ENCODE measurements around the gene CD47. TPM values are rescaled to one million over a fixed set of nuclear protein-coding genes. Genes with fewer than 3 reads are reported as not detected.

CD47 gene
- total and polyA plus RNA-seq, 2 experiments from 2014 or later = 81.7 to 101 TPM

GRCh38 chr3:108036401-108036800, 54.4 kb downstream of the CD47 start:
- H3K79me2 ChIP-seq = no peaks in the 10 kb centered on the region
- no peaks in the 10 kb centered on the region for H3K27me3 ChIP-seq
- H3K9me2 ChIP-seq (replicated peaks; ENCODE audit: insufficient read depth) = no peaks in the 10 kb centered on the region
- no peak overlapping the region for H3K4me3 ChIP-seq
- no peak for TF ChIP-seq EZH2 (IDR thresholded peaks at IDR 0.05; ENCODE audit: borderline replicate concordance)
- TF ChIP-seq CTCF (IDR thresholded peaks at IDR 0.05; ENCODE audit: poor library complexity) = no peak
- TF ChIP-seq EZH2phosphoT487 (IDR thresholded peaks at IDR 0.05; ENCODE audit: low read depth, severe bottlenecking, unreplicated experiment) = no peak
- 85% methylated on average over 1 of the region's 1 CpG for WGBS (ENCODE audit: low lambda C conversion rate, missing lambda C conversion rate)
- H3K4me2 ChIP-seq = peak overlapping the region; percentile 1
- H3K27ac ChIP-seq = no peak overlapping the region
- no peaks in the 10 kb centered on the region for H4K20me1 ChIP-seq (ENCODE audit: insufficient read depth, poor library complexity, severe bottlenecking)
- H3K9me3 ChIP-seq (ENCODE audit: low read depth) = no peaks in the 10 kb centered on the region
- H3K36me3 ChIP-seq (replicated peaks; ENCODE audit: insufficient read depth, low read depth) = no peaks in the 10 kb centered on the region
- H3K4me1 ChIP-seq (ENCODE audit: insufficient read depth) = peaks cover 10% of the 10 kb centered on the region
- no peak for DNase-seq (ENCODE audit: low spot score)
- H2AFZ ChIP-seq = no peak overlapping the region

GRCh38 chr3:108035751-108036150, 55.1 kb downstream of the CD47 start:
- no peaks in the 10 kb centered on the region for H3K79me2 ChIP-seq
- no peak overlapping the region for H3K4me2 ChIP-seq
- no peak for DNase-seq (ENCODE audit: low spot score)
- H3K9me3 ChIP-seq (ENCODE audit: low read depth) = no peaks in the 10 kb centered on the region
- WGBS (ENCODE audit: low lambda C conversion rate, missing lambda C conversion rate) = 92% methylated on average over 4 of the region's 4 CpGs
- H3K27ac ChIP-seq = no peak overlapping the region
- no peak overlapping the region for H3K4me3 ChIP-seq
- peaks cover 10% of the 10 kb centered on the region for H3K4me1 ChIP-seq (ENCODE audit: insufficient read depth)
- no peaks in the 10 kb centered on the region for H3K27me3 ChIP-seq
- no peaks in the 10 kb centered on the region for H4K20me1 ChIP-seq (ENCODE audit: insufficient read depth, poor library complexity, severe bottlenecking)
- TF ChIP-seq EZH2phosphoT487 (IDR thresholded peaks at IDR 0.05; ENCODE audit: low read depth, severe bottlenecking, unreplicated experiment) = no peak
- TF ChIP-seq CTCF (IDR thresholded peaks at IDR 0.05; ENCODE audit: poor library complexity) = no peak
- no peak for TF ChIP-seq EZH2 (IDR thresholded peaks at IDR 0.05; ENCODE audit: borderline replicate concordance)
- H3K36me3 ChIP-seq (replicated peaks; ENCODE audit: insufficient read depth, low read depth) = no peaks in the 10 kb centered on the region
- H2AFZ ChIP-seq = no peak overlapping the region
- no peaks in the 10 kb centered on the region for H3K9me2 ChIP-seq (replicated peaks; ENCODE audit: insufficient read depth)

GRCh38 chr3:108031895-108032294, 58.9 kb downstream of the CD47 start:
- no peak for TF ChIP-seq EZH2phosphoT487 (IDR thresholded peaks at IDR 0.05; ENCODE audit: low read depth, severe bottlenecking, unreplicated experiment)
- no peak for TF ChIP-seq EZH2 (IDR thresholded peaks at IDR 0.05; ENCODE audit: borderline replicate concordance)
- TF ChIP-seq CTCF (IDR thresholded peaks at IDR 0.05; ENCODE audit: poor library complexity) = no peak
- Histone ChIP-seq H3K36me3 (replicated peaks; ENCODE audit: insufficient read depth, low read depth) (no peaks in the 10 kb centered on the region), H3K4me3 (no peak overlapping the region), H3K4me1 (ENCODE audit: insufficient read depth) (peaks cover 5% of the 10 kb centered on the region), H3K4me2 (no peak overlapping the region), H3K9me2 (replicated peaks; ENCODE audit: insufficient read depth) (no peaks in the 10 kb centered on the region), H3K27me3 (no peaks in the 10 kb centered on the region), H2AFZ (no peak overlapping the region), H3K79me2 (no peaks in the 10 kb centered on the region), H3K9me3 (ENCODE audit: low read depth) (no peaks in the 10 kb centered on the region), H4K20me1 (ENCODE audit: insufficient read depth, poor library complexity, severe bottlenecking) (no peaks in the 10 kb centered on the region), H3K27ac (no peak overlapping the region)
- peak; percentile 29 for DNase-seq (ENCODE audit: low spot score)
- WGBS (ENCODE audit: low lambda C conversion rate, missing lambda C conversion rate) = 70% methylated on average over 2 of the region's 2 CpGs

GRCh38 chr3:108030960-108031359, 59.9 kb downstream of the CD47 start:
- Histone ChIP-seq H3K9me3 (ENCODE audit: low read depth) (no peaks in the 10 kb centered on the region), H3K4me1 (ENCODE audit: insufficient read depth) (no peaks in the 10 kb centered on the region)
- WGBS (ENCODE audit: low lambda C conversion rate, missing lambda C conversion rate) = 70% methylated on average over 5 of the region's 5 CpGs

More at GRCh38 chr3:108030960-108031359, 59.9 kb downstream of the CD47 start:
- Histone ChIP-seq H3K27me3 (no peaks in the 10 kb centered on the region), H2AFZ (no peak overlapping the region), H4K20me1 (ENCODE audit: insufficient read depth, poor library complexity, severe bottlenecking) (no peaks in the 10 kb centered on the region), H3K4me3 (no peak overlapping the region), H3K36me3 (replicated peaks; ENCODE audit: insufficient read depth, low read depth) (no peaks in the 10 kb centered on the region), H3K4me2 (no peak overlapping the region), H3K27ac (no peak overlapping the region), H3K9me2 (replicated peaks; ENCODE audit: insufficient read depth) (no peaks in the 10 kb centered on the region), H3K79me2 (no peaks in the 10 kb centered on the region)
- TF ChIP-seq CTCF (IDR thresholded peaks at IDR 0.05; ENCODE audit: poor library complexity) = no peak
- DNase-seq (ENCODE audit: low spot score) = no peak
